HG02840 (cell line): ENCODE data around the gene INSC.

Experiments
- ATAC-seq: cut with Tn5 transposase; IDR thresholded peaks from one replicate; pipeline ENCODE4 v1.9.1; 2021; ENCODE audit warnings: mild to moderate bottlenecking, moderate library complexity, moderate number of reproducible peaks; ENCODE audit not compliant: unreplicated experiment, low FRiP score

Gene INSC

DNA sequence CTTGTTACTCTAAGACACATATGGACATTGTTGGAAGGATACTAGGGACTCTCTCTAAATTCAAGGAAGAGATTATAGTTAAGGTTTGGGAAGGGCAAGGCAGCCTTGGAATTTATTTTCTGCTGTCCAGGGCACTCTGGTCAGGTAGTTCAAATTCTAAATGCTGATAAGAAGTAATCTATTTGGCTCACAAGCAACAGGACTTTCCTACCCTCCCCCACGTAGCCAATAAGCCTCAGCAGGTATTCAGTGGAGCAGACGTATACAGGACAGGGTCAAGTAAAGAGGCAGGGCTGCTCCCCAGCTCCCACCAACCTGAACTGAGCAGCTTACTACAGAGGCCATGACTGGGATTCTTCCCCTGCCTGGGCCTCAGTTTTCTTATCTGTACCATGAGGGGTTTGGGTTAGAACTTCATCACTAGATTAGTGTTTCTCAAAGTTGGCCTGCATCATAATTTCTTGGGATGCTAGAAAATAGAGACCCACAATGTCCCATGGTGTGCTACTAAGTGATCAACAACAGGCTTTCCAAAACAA is 6.1 kb upstream of the INSC start:
- ATAC-seq = no peak

DNA sequence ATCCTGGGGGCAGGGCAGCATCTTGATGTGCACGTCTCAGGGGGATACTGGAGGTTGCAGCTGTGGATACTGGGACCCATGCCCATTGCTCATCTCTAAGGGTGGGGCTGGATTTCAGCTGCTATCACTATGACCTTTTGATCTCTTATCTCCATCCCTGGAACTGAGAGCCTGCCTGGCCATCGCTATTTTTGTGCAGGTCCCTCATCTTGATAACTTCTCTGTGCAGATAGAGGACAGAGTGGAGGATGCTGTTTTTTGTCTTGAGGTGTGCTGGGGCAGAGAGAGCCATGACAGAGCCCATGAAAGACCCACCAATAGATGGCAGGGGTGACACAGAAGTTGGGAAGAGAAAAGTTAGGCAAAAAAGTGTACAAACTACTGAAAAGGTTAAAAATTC is 5.1 kb upstream of the INSC start:
- no peak for ATAC-seq

DNA sequence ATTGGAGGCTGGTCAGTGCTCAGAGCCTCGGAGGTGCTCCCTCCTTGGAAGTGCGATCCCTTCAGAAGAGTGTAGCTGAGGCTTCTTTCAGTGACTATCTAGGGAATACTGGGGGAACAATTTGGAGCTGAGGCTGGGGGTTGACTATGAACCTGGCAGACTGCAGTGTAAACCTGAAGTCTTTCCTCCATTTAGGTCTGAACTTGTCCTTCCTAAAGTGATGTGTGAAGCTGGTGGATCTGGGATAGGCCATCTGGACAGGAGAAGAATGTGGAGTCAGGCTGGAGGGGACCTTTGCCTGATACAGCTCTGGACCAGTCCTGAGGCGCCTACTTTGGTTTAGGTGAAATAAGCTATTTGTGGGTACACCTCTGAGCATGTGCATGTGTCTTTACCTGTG is 3.5 kb upstream of the INSC start:
- ATAC-seq = no peak

DNA sequence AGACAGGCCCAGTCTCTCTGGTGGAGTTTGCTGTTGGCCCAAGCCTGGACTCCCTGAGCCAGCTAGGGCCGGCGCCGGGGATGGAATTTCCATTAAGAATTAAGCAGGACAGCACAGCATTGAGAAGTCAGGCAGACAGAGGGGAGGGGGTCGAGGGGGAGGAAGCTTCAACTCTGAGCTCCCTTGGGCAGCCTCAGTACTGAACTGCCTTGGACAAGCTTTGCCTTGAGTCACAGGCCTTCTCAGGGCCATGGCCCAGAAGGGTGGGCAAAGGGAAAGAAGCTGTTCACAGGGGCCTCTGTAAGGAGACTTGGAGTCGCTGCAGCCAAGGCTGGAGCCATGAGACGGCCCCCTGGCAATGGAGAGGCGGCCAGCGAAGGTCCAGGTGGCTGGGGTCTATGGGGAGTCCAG is 2.6 kb upstream of the INSC start:
- ATAC-seq = no peak

DNA sequence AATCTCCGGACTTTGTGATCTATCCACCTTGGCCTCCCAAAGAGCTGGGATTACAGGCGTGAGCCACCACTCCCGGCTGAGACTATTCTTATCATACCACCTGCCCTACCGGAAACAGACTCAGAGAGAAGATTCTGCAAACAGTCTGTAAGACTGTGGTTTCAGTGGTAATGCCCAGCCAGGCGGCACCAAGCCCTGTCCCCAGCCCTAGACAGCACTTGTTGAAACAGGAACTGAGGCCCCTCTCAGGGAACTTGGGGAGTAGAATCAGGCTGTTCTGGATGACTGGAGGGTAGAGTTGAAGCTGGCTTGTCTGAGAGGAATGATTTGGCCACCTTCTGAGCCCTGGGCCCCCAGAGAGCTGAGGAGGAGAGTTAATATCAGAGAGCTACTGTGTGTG is 1.3 kb upstream of the INSC start:
- peak; percentile 80 for ATAC-seq

DNA sequence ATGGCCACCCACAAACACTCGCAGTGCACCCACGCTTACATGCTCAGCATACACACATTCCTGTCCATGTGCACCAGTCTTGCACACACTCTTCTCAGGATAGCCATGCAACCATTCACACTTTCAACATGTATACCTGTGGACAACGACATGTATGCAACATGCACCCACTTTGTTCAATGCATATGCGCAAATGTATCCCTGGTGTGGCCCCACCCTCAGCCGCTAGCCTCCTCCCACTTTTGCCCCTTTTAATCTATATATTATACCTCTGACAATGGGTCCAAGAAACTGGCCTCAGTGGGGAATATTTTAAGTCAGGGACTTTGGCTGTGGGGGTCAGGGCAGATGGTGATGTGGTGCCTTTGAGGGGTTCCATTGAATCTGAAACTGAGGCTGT is 963 bp downstream of the INSC start:
- no peak for ATAC-seq

DNA sequence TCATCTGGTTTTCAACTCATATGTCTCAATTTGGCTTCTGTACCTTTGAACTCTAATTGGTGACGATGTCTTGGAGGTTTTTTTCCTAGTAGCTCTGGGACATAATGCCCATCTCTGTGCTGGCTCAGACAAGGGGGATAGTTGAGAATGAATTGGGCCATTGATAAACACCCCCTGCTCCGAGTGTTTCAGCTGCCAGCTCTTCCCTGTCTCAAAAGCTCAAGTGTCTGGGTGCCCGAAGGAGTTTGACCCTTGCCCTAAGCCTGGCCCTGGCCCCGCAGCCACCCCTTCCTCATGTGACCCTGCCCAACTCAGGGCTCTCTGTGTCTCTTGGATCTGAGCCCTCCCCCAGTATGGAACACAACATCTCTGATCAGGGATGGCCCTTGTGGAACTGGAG is 3.0 kb downstream of the INSC start:
- ATAC-seq = no peak

DNA sequence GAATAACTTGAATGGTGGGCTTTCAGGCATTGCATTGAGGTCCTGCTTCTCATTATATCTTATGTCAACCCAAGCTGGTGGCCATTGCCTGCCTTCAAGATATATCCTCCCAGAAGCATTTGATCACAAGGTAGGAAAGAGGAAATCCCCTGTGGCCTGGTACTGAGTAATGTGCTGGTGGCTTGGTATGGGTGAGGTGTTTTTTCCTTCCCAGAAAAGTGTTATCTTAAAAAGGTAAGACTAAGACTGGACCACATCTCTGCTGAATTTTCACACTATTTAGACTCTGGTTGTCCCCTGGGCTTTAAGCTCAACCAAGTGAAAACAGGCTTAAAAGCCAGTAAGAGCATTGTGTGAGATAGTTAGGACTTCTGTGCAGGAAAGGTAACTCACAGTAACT is 3.7 kb downstream of the INSC start:
- no peak for ATAC-seq

DNA sequence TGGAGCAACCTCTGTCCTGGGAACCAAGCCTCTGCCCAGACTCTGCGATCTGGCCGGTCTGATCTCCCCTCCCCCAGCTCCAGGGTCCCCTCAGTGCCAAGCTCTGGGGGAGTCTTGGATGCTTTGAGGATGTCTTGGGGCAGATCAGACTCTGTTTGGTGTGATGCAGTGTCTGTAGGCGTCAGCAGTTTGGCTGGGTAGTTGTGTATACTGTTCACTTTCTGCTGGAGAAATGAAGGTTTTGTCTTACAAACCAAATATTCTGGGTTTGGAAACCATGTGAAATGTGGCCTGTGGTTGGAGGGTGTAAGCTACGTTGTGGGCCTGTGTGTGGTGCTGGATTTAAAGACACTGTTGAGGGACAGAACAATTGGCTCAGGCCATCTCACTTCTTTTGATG is 4.6 kb downstream of the INSC start:
- ATAC-seq = no peak

DNA sequence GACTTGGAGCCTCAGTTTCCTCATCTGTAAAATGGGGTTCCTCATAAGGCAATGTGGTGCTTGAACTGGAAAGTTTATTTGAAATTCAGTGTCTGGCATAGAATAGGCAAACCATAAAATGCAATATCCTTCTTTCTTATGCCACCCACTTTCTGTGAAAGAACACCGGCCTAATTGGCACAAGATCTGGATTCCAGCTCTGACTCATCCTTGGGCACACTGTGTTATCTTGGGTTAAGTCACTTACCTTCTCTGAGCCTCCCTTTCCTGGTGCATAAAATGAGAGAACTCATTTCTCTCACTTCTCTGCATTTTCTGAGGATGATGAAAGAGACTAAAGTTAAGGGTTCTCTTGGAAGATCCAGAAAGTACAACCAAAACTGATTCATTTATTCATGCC is 5.1 kb downstream of the INSC start:
- ATAC-seq = no peak

DNA sequence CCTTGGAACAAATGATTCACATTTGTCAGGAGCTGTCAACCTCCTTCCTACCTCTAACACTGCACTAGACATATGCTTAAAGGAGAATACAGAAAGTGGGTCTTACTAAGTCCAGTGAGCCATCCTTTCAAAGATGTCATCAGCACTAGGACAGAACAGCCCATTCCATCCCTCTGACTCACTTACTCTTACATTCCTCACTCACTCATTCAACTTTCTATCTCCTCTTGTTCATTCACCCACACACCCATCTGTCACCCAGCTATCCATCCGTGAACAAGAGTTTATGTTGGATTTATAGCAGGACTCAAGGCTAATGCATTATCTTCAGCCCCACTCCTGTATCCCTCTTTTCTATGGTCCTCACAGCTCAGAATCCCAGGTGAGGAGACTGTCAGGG is 9.1 kb downstream of the INSC start:
- no peak for ATAC-seq

DNA sequence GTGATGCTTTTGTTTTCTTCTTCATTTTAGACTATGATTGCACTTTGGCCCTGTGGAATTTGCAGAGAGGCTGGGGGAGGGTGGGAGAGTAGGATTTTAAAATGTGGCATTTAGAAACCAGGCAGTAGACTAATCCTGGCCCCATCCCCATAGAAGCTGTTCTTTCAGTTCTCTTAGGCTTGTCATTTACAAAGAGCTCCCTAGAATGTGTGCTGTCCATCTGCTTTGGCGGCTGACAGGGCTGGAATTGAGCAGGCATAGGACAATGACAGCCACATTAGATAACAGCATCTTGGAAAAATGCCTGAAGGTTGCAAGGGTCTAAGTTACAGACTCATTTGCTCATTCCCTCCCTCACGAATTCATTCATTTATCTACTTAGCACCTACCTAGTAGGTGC is 9.8 kb downstream of the INSC start:
- no peak for ATAC-seq

DNA sequence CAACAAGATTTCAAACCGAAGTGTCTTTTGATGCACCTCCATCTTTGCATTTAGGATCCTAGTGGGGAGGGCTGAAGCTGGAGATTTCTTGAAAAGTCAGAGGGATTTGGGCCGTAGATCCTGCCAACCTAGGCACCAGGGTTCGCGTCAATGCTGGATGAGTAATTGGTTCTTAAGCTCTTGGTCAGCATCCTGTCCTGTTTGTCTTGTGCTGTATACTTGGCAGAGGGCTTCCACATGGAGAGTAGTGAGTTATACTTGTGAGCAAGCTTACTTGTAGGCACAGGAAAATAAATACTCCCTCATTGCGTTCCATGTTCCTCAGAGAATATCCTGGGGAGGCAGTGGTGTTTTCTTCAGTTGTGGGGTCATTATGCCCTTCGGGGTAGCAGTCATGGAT is 12.6 kb downstream of the INSC start:
- ATAC-seq = no peak

DNA sequence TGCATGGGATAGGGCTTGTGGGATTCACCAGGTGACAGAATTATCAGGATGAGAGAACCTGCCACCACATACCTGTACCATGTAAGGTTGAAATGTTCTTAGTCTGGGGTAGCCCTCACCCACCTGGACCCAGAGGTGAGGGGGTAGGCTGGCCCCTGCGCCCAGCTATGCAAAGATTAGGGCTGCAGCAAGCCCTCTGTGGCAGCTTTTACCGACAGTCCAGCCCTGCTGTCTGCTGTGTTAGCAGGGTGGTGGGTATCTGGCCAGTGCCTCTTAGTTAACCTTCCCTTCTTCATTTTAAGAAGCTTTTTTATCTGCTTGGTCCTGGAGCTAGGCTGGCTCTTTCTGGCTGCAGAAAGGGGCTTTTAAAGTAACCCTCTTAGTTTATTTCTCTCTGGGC is 13.9 kb downstream of the INSC start:
- ATAC-seq = no peak

DNA sequence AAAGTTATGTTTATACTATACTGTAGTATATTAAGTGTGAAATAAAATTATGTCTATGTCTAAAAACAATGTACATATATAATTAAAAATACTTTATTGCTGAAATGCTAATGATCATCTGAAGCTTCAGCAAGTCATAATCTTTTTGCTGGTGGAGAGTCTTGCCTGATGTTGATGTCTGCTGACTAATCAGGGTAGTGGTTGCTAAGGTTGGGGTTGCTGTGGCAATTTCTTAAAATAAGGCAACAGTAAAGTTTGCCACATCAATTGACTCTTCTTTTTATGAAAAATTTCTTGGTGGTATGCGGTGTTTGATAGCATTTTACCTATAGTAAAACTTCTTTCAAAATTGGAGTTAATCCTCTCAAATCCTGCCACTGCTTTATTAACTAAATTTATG is 21.4 kb downstream of the INSC start:
- no peak for ATAC-seq

DNA sequence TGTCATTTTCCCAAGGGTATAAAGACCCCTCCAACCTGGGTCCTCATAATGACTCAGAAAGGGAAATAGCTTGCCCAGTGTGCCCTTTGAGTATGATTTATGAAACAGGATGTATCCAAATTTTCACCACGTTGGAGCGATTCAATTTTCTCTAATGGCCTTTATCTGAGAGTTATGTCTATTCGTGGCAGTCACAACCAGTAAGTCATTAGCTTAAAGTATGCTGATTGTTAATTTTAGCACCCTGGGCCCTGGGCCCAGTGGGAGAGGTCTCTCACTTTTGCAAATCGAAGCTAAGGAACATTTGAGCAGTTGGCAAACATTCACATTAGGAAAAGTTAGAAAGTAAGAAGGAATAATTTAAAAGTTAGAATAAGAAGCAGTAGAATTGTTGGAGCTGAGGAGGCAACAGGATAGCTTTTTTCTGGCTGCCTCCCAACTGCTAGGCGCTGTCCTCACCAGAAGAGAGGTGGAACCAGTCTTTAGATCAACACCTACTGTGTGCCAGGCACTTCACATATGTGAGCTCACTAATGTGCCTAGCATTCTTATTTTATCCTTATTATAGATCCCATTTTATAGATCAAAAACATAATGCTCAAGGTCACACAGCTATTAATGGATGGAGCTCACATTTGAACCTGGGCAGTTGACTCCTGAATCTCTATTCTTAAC is 24.5 kb downstream of the INSC start:
- no peak for ATAC-seq

DNA sequence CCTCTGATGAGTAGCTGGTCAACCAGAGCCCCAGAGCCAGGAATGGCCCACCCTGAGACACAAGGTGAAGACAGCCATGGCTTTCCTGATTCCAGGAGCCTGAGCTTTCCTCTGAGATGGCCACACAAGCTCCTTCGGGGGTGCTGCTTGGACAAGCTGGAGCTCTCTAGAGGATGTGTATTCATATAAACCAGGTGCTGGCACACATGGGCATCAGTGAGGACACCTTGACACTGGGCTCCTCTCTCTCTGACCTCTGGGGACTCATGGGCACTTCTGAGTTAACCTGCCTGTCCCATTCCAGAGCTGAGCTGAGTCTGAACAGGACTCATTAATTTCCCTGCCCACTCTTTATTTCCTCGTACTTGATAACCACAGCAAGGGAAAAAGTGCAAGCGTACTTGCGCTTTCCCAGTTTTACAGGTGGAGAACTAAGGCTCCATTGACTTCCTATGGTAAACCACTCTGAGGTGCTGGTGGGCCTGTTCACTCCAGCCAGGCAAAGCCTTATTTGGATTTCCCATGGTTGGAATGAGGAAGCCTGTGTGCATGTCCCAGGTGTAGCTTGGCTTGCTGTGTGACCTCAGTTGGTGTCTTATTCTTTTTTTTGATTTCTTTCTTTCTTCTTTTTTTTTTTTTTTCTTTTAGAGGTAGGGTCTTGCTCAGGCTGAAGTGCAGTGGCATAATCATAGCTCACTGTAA is 25.4 kb downstream of the INSC start:
- ATAC-seq = no peak

DNA sequence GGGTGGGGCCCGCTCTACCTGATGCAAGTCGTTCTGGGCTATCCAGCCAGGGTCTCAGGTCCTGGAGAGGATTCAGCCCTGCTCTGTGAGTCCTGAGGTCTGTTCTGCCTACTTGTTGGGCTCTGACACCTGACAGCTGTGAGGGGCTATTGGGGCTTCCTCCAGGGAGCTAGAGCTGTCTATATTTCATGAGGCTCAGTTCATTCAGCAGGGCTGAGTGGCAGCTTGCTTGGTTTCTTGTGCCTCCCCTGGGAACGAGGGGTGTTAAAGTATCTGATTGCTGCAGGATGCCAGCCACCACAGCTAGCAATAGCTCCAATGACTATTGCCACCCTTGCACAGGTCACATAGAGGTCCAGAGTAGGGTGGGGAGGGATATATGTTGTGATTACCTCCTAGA is 26.7 kb downstream of the INSC start:
- no peak for ATAC-seq

DNA sequence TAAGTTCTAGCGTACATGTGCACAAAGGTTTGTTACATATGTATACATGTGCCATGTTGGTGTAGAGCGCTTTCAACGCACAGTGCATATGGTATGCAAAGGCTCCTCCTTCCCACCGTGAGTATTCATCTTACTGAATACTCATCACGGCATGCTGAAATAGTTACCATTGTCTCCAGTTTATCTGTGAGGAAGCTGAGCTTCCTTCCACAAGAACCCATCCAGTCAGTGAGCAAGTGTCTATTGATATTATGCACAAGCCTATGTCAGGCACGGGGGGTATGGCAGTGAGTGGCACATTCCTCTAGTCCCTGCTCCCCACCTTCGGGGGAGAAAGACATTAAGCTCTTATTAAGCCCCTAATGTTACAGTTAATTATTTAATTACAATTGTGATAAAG is 28.1 kb downstream of the INSC start:
- no peak for ATAC-seq

DNA sequence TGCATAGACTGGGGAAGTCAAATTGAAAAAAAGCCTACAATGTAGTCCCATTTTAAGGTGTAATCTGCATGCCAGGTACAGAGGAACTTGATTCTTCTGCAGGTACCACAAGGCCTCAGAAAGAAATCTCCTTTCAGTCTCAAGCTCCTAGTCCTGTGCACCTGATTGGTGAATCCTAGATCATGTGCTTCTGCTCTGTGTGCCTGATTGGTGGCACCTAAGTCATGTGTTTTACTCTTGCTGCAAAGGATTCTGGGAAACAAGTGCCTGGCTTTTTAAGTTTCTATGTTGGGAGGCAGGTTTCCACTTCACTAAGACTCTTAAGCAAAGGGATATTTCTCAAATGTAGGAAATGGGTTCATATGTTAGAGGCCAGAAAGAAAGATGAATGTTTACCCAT is 29.1 kb downstream of the INSC start:
- ATAC-seq = no peak

DNA sequence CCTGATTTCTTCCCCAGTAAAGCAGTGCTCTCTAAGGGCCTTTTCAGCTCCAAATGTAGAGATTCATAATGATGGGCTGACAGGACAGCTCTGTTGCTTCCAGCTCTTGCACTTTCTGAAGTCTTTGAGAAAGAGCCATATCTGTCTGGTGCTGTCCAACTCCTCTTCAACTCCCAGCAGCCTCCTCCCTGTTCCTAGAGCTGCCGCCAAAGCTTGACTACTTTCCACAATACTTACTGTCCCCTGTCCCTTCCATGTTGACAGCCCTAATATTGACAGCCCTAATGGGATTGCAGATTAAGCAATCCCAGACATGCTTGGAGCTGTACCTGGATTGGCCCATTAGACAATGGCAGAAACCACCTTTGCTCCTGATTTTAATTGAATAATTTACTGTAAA is 29.6 kb downstream of the INSC start:
- ATAC-seq = no peak

DNA sequence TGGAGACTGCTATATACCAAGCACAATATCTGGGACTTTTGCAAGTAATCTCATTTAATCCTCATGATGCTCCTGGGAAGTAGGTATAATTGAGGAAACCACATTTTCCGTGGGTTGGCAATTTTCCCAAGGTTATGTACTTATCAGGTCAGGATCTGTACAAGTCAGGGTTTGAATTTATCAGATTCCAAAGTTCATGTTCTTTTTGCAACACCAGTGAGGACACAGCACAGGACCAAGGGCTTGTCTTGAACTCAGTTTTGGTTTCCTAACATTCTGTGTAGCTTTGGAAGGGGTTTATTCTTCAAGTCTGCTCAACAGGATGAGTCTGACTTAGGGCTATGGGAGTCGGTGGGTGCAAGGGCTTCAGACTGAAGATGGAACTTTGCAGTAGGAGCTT is 30.4 kb downstream of the INSC start:
- ATAC-seq = no peak
